Kidney (tissue), 14 donors: ENCODE measurements around the gene LLGL2. TPM values are rescaled to one million over a fixed set of nuclear protein-coding genes. Genes with fewer than 3 reads are reported as not detected.

ENCODE experiments used
- DNase-seq, 5 donors: peaks; one replicate each; pipeline ENCODE4 v3.0.0-alpha.2; 2013 to 2020
- FAIRE-seq: peaks from 2 replicates; lab custom pipeline; 2012; peaks lifted over from hg19 to GRCh38; lab: Jason Lieb, UNC
- H3K27ac ChIP-seq, 2 donors: one replicate each; pipeline ENCODE4 v1.7.0; 2013; ENCODE audit warnings: low read depth in 2 of 2, low read length in 2 of 2, inconsistent platforms in 1 of 2
- H3K27me3 ChIP-seq: one replicate; pipeline ENCODE4 v1.7.1; 2013; ENCODE audit warnings: low read length, inconsistent platforms; ENCODE audit not compliant: control insufficient read depth, insufficient read depth
- H3K36me3 ChIP-seq, 3 donors: one replicate each; pipeline versions ENCODE4 v1.7.0 to v1.7.1; 2013; ENCODE audit warnings: low read length in 3 of 3, control low read depth in 1 of 3, inconsistent platforms in 1 of 3; ENCODE audit not compliant: insufficient read depth in 3 of 3, control insufficient read depth in 2 of 3
- H3K4me1 ChIP-seq, 3 donors: one replicate each; pipeline versions ENCODE4 v1.7.0 to v1.7.1; 2013; ENCODE audit warnings: low read length in 3 of 3, inconsistent platforms in 1 of 3, low read depth in 1 of 3; ENCODE audit not compliant: control insufficient read depth in 2 of 3, insufficient read depth in 2 of 3
- H3K4me3 ChIP-seq, 3 donors: one replicate each; pipeline versions ENCODE4 v1.7.0 to v1.8.1; 2013; ENCODE audit warnings: low read length in 3 of 3, control low read depth in 1 of 3, inconsistent platforms in 1 of 3
- H3K9ac ChIP-seq, 3 donors: one replicate each; pipeline versions ENCODE4 v1.7.0 to v1.7.1; 2013; ENCODE audit warnings: low read length in 3 of 3, control low read depth in 1 of 3, inconsistent platforms in 1 of 3
- H3K9me3 ChIP-seq, 3 donors: one replicate each; pipeline versions ENCODE4 v1.7.0 to v1.7.1; 2013; ENCODE audit warnings: low read length in 3 of 3, control low read depth in 1 of 3, inconsistent platforms in 1 of 3; ENCODE audit not compliant: control insufficient read depth in 2 of 3, insufficient read depth in 1 of 3
- CTCF ChIP-seq: IDR thresholded peaks from 3 replicates; pipeline ENCODE4 v1.5.1; 2012; ENCODE audit warnings: mild to moderate bottlenecking, moderate library complexity, borderline replicate concordance; ENCODE audit not compliant: insufficient read depth; ENCODE audit errors: extremely low read depth
- intact Hi-C: fragments of 100-400 bp; cut with DNase I; formaldehyde crosslinking; loops from one replicate; pipeline ENCODE4 v1.11.1; 2022
- polyA plus RNA-seq: library from polyadenylated mRNA; stranded (reverse); fragments of 350-450 nt; fragmentation: Illumina TruSeq; extraction: RNeasy Lipid Tissue Mini Kit (QIAGEN cat#74804); gene quantifications from one replicate; pipeline ENCODE4 v1.2.3, GENCODE V29; 2014; ENCODE audit warnings: low read depth, low replicate concordance; ENCODE audit not compliant: insufficient read depth
- total RNA-seq: library from RNA; stranded (reverse); fragmentation: NEBNext Ultra II Directional; extraction: Animal tissue kit (Norgen Biotek cat#: 25700); gene quantifications from one replicate; pipeline ENCODE4 v1.2.1, GENCODE V29; 2021
- donor health status: control.
- donor health status: control.
- donor health status: control.
- donor health status: control.
- donor health status: control.
- donor health status: DM: yes; HTN: yes; CAD: no.
- donor health status: Normal renal cell carcinoma (clear cell type).

Gene LLGL2
- total and polyA plus RNA-seq, 2 donors from 2014 or later, result 181 to 262 TPM

DNA sequence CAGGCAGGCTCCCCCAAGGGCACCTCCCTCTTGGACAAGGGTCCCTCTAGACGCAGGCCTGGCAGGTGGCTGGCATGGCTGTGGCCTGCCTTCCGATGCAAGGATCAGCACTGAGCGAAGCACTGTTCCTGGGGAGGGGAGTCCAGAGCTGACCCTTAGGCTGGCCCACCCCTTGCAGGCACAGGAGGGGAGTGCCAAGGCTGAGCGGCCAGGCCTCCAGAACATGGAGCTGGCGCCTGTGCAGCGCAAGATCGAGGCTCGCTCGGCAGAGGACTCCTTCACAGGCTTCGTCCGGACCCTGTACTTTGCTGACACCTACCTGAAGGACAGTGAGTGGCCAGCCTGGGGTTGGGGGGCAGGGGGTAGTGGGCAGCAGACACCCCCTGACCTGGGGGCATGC lies 45.3 kb downstream of the LLGL2 start:
- no peak overlapping the region for H3K27ac ChIP-seq
- H3K9me3 ChIP-seq, result no peaks in the 10 kb centered on the region
- no peak for DNase-seq
- FAIRE-seq, result no peak
- H3K36me3 ChIP-seq, result peaks cover 0 to 10% (median 8%) of the 10 kb centered on the region in 3 donors
- no peak for TF ChIP-seq CTCF
- peaks cover 0 to 7% (median 0%) of the 10 kb centered on the region in 3 donors for H3K4me1 ChIP-seq
- H3K27me3 ChIP-seq, result no peaks in the 10 kb centered on the region
- no peak overlapping the region for H3K9ac ChIP-seq
- no peak overlapping the region for H3K4me3 ChIP-seq
- intact Hi-C loops, result no loop called here

- FAIRE-seq (no peak), DNase-seq (peak in 2 of 5 donors; percentile 33 to 79)
- no peak for TF ChIP-seq CTCF
- Histone ChIP-seq H3K4me1 (peaks cover 0 to 2% (median 0%) of the 10 kb centered on the region in 3 donors), H3K27ac (no peak overlapping the region), H3K9me3 (no peaks in the 10 kb centered on the region), H3K4me3 (no peak overlapping the region), H3K9ac (no peak overlapping the region), H3K27me3 (no peaks in the 10 kb centered on the region), H3K36me3 (peaks cover 0 to 8% (median 6%) of the 10 kb centered on the region in 3 donors)
- intact Hi-C loops, result no loop called here
These were observed 45.8 kb downstream of the LLGL2 start for GRCh38 chr17:75571197-75571884.

DNA sequence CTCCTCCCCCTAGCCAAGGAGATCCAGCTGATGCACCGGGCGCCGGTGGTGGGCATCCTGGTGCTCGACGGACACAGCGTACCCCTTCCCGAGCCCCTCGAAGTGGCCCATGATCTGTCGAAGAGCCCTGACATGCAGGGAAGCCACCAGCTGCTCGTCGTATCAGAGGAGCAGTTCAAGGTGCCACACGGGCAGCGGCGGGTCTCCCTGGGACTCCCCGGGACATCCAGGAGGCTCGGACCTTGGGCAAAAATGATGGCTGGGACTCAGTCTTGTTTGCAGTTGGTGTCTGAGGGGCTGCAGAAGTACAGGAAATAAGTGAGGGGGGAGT lies 46.4 kb downstream of the LLGL2 start:
- H3K27me3 ChIP-seq, result no peaks in the 10 kb centered on the region
- no peak overlapping the region for H3K9ac ChIP-seq
- FAIRE-seq (no peak), DNase-seq (peak in 2 of 5 donors; percentile 23 to 75)
- no peaks in the 10 kb centered on the region for H3K9me3 ChIP-seq
- H3K36me3 ChIP-seq, result peaks cover 0 to 8% (median 6%) of the 10 kb centered on the region in 3 donors
- intact Hi-C loops, result no loop called here
- TF ChIP-seq CTCF, result no peak
- H3K4me1 ChIP-seq, result no peaks in the 10 kb centered on the region
- no peak overlapping the region for H3K27ac ChIP-seq
- no peak overlapping the region for H3K4me3 ChIP-seq
